HS-5 (cell line): ENCODE results near the gene TBC1D22B.
"Not testable (repeated sequence)": the region's sequence is repeated elsewhere in the genome, so short reads cannot be mapped to it uniquely, and the experiment has no call there.

Experiments used
- DNase-seq: peaks from one replicate; pipeline ENCODE4 v3.0.0-alpha.2; 2012; ENCODE audit warnings: low read depth

TBC1D22B gene

DNA sequence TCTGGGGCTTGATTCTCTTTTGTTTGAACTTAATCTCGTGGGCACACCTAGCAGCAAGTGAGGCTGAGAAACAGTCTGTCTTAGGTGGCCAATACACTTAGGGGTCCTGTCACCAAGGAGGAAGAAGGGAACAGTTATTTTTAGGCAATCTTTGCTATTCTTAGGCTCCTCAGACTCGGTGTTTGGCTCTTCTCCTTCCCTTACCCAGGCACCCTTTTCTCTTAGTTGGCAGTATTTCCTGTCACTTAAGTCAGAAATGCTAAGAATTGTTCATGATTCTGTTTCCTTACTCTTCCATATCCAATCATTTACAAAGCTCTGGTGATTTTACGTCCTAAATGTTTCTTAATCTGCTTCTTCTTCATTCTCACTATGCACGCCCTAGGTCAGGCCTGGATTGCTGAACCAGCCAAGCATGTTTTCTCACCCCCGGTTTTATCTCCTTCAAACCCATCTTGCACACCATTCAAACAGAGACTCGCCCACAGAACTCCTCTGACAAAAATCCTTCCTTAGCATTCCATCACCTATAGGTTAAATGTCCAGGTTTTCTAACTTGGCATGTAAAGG, 45.6 kb downstream of the TBC1D22B start:
- DNase-seq = no peak

DNA sequence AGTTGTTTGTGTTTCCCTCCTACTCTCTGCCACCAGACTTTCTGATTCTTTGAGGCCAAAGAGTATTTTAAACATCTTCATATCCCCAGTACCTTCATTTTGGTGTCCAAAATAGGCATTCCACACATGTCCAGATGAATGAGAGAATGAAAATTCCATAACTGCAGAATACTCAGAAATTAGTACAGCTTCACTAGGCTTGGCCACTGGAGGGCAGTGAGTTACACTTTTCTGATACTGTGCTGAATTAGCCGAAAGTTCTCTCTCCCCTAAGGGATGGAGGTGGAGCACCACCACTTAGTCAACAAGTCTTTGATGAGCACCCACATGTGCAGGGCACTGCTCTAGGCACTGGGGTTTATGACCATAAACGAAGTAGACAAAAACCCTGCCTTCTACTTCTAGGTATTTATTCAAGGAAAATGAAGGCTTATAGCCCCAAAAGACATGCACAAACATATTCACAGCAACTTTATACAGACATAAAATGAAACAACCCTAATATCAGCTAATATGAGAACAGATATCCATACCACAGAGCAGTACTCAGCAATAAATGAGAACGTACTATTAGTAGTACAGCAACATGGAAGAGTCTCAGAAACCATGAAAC, 46.4 kb downstream of the TBC1D22B start:
- peak; percentile 15 for DNase-seq

DNA sequence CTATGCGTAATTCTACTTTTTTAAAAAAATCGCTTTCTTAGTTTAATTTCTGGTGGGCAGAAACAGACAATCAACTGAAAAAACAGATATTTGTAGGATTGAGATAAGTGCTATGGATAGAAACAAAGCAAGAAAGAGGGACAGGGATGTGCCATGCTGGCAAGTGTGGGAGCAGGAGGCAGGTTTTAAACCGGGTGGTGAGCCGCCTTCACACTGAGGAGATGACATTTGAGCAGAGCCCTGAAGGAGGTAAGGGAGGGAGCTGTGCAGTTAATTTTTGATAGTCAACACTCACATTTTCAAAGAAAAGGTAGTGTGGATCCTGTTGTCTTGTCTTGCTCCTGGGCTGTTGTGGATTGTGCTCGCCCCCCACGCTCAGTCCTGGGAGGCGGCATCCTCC, 47.2 kb downstream of the TBC1D22B start:
- no peak for DNase-seq

DNA sequence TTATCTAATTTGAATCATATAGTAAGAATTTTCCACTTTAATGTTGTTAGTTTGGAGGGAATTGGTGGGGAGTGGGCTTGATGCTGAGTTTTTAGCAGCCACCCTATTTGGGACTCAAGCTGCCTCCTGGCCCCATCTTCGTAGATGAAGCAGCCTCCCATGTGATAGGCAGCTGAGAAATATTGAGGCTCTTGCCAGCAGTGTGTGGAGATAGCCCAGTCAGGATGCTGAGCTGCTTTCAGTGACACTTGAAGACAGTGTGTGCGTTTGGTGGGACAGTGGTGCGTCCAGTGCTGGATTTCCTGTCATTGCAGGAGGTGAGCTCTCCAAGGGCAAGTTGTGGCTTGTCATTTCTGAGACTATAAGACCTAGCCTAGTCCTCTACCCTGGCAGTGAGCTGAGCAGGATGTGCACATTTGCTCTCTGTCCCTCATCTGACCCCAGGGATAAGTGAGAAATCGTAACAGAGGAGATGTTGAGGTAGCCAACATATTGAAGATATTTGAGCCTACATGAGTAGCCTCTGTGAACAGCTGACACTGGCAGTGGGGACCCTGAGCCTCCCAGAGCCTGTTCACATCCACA, 48.4 kb downstream of the TBC1D22B start:
- no peak for DNase-seq

DNA sequence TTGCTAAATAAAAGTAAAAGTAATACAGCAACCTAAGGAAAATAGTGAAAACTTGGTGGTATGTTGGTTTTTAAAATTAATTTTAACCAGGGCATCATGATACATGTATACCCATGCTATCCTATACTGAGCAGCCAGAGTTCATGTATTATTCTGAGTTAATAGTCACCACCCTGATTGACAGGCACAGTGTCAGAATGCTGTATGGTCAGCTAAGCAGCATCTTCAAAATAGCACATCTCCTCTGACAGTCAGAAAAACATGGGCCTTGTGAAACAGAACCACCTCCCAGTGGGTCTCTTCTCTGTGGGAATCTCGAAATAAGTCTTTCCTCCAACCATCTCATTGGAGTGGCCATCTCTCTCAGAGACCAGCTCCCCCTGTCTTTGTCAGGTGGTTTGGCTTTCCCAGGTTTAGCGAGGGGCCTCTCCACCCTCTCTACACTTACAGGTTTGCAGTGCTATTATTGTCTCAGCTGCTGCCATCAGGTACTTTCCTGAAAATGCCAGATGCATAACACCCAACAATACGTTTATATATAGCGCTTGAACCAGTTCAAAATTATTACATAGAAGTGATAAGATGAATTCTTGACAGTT, 49.2 kb downstream of the TBC1D22B start:
- no peak for DNase-seq

DNA sequence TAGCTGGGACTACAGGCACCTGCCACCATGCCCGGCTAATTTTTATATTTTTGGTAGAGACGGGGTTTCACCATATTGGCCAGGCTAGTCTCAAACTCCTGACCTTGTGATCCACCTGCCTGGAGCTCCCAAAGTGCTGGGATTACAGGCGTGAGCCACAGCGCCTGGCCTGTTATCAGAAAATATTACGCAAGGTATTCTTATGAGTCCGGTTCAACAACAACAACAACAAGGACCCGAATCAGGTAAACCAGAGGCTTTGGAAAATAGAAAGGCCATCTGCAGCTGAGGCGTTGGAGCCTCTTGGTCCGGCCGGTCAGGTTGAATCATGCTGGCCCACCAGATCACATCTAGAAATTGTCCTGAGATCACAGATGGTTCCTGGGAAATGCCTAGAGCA, 49.9 kb downstream of the TBC1D22B start:
- not testable (repeated sequence) for DNase-seq

DNA sequence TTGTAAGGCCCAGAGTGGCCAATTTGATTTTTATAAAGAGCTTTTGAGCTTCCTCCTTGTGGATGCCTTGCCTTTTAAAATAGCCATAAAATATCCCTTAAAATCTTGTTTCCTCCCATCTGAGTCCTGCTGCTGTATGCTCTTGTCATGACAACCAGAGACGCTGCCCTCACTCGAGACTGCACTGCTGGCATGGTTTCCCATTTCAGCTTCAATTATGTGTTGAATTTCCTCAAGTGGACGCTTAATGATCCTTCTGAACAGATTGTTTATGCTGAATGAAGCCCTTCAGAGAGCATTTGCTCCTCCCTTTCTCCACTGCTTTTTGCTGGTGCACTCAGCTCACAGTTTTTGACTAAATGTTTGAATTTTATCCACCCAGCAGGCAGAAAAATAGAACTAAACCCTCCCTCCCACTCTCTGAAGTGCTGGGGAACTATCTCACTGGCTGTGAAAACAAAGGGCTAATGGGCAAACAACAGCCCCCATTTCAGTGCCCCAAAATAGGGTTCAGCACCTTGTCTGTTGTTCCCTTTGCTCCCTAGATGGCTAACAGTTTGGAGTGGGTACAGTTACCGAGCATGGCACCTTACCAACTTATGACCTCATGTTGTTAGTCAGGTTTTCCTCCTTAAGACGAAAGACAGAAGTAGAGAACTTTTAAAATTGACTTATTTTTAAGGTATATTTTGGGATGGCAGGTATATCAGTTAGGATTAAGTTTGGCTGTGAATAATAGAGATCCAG, 50.7 kb downstream of the TBC1D22B start:
- DNase-seq = no peak

DNA sequence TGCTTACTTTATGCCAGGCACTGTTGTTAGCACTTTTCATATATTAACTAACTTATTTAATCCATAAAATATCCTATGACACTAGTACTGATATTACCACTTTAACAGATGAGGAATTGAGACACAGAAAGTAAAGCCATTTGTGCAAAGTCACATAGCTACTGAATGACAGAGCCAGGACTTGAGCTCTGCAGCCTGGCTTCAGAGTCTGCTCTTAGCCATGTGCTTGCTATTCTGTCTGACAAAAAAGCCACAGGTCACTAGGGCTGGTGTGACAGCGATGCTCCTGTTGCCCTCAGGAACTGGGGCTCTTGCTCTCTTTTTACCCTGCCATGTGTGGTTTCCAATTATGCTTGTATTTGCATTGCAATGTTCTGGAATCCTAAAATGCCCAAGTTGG, 51.5 kb downstream of the TBC1D22B start:
- no peak for DNase-seq

DNA sequence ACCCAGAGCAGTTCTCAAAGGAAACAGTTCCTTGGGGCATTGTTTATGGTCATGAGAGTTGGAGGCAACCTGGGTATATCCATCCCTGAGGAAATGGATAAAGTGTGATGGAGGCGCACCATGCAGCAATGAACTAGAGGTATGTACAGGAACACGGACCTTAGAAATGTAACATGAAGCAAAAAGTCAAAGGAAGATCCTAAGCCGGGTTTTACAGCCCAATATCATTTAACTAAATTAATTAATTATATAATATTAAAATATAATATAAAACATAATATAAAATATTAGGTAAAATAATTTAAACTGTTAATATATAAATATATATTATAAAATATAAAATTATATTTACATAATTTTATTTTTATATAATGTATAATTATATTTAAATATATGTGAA, 52.1 kb downstream of the TBC1D22B start:
- DNase-seq = no peak

DNA sequence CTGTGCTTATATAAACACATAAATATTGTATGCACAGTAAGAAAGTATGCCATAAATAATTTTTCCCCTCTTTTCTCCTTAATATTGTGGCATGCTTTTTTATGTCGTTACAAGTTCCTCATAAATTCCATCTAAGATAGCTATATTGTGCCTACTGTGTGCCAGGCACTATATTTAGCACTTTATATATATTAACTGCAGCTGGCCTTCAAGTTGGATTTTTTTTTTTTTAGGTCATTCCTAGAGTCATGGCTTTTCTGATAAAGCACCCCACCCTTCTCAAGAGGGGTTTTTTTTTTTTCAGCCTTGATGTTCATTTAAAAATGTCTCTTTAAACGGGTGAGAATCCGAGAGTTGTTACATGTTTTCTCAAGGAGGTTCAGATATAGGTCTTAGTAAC, 53.4 kb downstream of the TBC1D22B start:
- no peak for DNase-seq

DNA sequence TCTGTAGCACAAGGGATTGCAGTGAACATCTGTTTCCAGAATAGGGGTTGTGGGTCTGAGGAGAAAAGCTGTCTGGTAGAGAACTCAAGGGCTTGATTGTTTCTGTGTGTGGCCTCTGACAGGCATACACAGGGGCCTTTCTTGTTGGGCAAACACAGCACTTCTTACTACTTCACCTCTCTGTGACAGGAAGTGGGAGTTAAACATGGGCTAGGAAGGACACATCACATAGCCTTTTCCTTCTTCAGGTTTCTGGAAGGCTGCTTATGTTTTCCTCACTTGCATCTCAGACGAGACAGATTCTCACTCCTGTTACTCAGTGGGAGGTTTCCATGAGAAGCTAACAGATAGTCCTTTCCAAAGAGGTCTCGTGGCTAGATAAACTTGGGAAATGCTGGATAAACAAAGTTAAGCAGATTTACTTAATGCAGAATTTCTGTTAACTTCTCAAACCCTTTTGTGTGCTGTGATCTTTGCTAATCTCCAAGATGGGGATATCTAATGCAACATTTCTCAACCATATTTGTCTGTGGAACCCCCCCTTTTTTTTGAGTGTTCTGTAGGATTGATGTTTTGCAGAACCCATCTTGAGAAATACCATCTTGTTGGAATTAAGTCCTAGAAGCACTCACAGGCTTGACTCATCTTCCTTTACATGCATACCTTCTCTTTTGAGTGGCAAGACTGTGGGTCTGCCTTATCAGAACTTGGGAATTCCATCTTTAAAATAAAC, 54.3 kb downstream of the TBC1D22B start:
- DNase-seq = peak; percentile 29

DNA sequence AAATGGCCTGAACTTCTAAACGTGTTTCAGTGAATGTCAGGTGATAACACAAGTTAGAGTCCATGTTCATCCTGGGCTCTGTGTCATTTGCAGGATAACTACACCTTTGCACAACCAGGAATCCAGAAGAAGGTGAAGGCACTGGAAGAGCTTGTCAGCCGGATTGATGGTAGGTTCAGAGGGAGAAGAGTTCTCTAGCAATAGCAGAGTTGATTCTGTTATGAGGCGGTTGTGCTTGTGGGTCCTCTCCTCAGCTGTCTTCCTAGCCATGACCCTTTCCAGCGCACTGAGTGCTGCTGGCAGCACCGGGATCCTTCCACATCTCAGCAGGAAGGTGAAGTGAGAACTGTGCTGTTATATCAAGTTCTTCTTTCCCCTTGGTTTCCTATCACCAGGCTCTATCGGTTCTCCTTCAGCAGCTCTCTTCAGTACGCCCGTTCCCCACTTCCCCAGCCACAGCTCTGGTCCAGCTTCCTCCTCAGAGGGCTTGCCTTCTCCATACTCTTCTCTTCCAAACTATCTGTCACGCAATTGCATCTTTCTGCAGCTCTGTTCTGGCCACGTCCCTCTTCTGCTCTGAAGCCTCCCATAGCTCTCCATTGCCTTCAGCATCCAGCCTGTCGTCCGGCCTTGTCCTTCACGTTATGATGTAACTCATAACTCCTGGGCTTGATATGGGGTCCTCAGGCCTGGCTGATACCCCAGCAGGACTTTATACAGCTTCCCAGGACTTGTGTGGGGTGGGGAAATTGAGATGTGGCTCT, 56.3 kb downstream of the TBC1D22B start:
- no peak for DNase-seq

DNA sequence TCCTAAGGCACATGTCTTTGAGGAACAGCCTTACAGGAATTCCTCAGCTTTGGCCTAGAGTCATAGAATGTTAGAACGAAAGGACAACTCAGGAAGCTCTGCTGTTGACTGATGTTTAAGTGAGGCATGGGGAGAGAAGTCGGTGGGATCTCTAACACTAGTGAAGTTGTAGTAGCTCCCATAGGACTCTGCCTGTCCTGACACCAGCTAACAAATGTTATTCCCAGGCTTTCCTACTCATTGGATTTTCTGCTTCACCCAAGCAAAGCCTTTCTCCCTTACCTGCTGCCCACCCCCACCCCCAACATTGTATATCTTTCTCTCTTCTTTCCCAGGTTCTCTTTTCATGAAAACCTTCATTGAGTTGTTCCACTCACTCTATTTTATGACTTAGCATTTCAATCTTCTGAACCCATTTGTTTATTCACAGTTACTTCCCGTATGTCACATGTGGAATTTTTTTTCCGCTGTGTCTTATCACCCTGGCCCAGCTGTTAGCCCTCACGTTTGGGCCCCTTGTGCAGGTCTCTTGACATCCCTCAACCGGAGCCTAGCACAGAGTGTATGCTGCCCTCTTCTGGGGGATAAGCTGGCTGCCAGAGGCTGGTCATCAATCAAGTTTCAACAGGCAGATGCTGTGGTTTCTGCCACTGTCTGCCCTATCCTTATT, 57.0 kb downstream of the TBC1D22B start:
- DNase-seq = no peak

DNA sequence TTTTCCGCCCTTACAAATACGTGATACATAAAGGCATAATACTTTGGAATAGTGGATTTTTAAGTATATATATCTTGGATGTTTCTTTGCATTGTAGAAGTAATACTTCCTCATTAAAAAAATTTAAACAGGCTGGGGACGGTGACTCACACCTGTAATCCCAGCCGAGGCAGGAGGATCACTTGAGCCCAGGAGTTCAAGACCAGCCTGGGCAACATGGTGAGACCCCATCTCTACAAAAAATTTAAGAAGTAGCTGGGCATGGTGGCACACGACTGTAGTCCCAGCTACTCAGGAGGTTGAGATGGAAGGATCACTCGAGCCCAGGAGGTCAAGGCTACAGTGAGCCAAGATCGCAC, 57.6 kb downstream of the TBC1D22B start:
- DNase-seq = no peak

DNA sequence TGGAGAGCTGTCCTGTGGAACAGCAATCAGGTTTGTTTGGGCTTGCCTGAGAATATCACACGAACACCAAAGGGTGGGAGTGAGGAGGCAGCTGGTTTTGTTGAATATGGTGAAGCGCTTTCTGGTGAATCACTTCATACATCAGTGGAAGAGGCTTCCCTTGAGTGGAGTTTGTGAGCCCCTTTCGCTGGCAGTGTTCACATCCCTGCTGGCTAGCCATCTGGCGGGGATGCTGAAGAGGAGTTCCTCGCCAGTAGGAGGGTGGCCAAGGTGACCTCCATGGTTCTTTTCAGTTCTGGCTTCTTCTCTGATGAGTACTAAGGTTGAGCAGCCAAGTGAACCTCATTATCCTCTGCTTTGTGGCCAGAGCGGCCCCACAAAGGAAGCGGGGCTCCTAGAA, 58.5 kb downstream of the TBC1D22B start:
- no peak for DNase-seq

DNA sequence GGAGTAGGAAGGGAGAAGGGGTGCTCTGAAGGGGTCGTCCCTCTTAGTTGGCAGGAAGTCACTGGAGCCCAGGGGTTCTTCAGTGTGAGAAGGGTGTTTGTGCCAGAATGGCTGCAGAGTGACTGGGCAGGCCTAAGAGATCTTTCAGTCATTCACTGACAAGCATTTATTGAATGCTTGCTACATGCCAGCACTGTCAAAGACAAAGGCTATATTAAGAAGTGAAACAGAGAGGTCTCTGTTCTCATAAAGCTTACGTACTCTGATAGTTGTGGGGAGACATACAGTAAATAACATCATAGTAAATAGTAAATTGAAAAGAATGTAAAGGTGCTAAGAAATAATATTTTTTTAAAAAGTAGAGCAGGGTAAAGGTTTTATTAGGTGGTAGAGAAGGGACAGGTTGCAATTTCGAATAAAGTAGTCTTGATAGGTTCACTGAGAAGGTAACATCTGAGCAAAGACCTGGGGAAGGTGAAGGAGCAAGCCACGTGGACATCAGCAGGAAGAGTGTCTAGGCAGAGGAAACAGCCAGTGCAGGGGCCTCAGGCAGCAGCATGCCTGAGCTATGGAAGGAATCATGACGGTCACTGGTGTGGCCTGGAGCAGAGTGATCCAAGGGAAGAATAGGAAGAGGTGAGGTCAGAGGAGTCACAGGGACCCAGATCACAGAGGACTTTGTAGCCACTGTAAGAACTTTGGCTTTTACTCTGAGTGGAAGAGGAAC, 59.9 kb downstream of the TBC1D22B start:
- DNase-seq = no peak

DNA sequence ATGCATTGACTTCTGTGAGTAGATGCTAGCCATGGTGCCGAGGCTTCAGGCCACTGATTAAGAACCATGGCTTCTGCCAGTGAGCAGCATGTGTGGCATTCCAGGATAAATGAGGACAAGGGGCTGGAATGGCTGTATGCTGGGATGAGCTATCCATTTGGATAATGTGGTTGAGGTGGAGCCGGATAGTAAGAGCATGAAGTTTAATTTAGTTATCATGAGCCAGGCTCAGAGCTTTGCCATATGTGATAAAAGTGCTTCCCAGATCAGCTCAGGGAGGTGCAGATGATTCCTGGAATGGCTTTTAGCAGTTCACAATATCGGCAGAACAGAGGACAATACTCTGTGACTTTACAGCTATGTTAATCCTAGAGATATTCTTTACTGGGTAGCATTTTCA, 61.6 kb downstream of the TBC1D22B start:
- DNase-seq = no peak

DNA sequence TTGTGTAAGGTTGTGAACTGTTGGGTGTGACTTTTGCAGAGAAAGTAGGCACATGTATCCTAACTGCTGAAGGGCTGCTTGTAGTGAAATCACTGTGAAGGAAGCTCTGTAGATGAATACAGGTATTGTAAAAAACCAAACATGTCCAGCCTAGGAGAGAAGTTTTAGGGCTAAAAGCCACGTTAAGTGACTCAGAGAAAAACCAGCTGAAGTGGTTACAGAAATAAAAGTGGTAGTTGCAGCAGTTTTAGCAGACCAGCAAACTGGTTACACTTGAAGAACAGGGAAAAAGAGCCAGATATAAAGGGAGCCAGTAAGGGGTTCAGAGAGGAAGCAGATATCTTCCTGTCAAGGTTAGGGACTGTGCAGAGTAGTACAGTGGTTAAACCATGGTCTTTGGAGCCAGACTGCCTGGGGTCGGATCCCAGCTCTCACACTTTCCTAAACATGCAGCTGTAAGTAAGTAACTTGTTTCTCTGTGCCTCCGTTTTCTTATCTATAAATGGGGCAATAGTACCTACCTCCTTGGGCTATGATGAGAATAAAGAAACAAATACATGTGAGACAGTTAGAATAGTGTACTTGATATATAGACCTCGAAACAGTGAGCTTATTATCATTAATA, 62.4 kb downstream of the TBC1D22B start:
- DNase-seq = no peak

DNA sequence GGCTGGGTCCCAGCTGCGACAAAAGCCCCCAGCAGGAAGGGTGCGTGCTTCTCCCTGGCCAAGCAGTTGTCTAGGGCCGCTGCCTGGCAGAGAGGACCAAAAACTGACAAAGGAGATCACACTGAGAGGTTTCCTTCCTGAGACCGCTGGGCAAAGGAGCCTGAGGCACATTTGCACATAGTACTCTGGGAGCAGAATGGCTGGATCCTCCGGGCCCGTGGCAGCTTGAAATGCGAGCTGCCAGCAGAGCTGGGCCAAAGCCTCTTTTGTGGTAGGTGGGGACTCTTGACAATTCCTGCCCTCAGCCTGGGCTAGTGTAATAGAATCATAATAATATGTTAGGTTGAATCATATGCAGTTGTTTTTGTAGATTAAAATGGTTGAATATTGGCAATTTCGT, 63.1 kb downstream of the TBC1D22B start:
- DNase-seq = no peak

DNA sequence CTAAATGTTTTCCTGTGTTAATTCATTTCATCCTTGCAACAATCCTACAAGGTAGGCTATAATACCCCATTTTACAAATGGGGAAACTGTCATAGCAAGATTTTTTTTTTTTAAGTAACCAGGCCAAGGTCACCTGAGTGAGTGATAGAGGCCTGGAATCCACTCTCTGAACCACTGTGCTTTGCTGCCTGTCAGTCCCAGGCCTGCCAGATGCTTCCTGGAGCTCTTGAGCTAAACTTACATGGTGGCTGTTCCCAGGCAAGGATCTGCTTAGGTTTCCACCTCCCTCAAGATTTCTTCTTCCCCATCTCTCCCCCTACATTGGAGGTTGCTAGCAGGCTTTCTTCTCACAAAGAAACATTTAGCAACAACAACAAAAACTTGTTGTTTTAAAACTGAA, 63.5 kb downstream of the TBC1D22B start:
- DNase-seq = no peak
